GM18870 (cell line): ENCODE results near the gene RPS6KA2.
"Not testable (repeated sequence)": the region's sequence is repeated elsewhere in the genome, so short reads cannot be mapped to it uniquely, and the experiment has no call there.

ENCODE experiments used
- ATAC-seq: cut with Tn5 transposase; IDR thresholded peaks from one replicate; pipeline ENCODE4 v1.9.1; 2021; ENCODE audit warnings: moderate library complexity; ENCODE audit not compliant: unreplicated experiment

RPS6KA2 gene

DNA sequence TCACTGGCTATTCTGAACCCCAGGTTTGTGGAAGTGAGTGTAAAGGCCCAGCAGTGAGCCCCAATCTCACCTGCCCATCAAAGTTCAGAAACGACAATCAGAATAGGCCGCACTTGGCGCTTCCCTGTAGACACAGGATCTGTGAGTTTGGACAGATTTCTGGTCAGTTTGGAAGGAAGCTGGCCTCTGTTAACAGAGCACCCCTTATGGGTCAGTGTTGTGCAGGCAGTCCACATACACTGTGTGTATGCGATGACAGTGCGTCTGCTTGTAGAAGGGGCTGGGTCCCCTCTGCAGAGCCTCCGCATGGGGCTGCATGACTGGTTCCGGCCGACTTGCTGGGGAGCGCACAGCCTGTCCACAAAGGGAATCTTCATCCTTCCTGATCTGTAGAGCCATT lies 240.9 kb downstream of the RPS6KA2 start:
- no peak for ATAC-seq

DNA sequence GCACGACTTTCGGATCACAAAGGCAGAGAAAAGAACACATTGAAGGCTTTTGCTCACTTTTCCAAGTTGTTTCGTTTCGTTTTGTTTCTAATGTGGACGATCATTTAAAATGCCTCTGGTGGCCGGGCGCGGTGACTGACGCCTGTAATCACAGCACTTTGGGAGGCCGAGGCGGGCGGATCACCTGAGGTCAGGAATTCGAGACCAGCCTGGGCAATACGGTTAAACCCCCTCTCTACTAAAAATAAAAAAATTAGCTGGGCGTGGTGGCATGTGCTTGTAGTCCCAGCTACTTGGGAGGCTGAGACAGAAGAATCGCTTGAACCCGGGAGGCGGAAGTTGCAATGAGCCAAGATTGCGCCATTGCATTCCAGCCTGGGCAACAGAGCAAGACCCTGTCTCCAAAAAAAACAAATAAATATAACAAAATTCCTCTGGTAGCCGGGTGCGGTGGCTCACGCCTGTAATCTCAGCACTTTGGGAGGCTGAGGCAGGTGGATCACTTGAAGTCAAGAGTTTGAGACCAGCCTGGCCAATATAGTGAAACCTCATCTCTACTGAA lies 243.2 kb downstream of the RPS6KA2 start:
- not testable (repeated sequence) for ATAC-seq

DNA sequence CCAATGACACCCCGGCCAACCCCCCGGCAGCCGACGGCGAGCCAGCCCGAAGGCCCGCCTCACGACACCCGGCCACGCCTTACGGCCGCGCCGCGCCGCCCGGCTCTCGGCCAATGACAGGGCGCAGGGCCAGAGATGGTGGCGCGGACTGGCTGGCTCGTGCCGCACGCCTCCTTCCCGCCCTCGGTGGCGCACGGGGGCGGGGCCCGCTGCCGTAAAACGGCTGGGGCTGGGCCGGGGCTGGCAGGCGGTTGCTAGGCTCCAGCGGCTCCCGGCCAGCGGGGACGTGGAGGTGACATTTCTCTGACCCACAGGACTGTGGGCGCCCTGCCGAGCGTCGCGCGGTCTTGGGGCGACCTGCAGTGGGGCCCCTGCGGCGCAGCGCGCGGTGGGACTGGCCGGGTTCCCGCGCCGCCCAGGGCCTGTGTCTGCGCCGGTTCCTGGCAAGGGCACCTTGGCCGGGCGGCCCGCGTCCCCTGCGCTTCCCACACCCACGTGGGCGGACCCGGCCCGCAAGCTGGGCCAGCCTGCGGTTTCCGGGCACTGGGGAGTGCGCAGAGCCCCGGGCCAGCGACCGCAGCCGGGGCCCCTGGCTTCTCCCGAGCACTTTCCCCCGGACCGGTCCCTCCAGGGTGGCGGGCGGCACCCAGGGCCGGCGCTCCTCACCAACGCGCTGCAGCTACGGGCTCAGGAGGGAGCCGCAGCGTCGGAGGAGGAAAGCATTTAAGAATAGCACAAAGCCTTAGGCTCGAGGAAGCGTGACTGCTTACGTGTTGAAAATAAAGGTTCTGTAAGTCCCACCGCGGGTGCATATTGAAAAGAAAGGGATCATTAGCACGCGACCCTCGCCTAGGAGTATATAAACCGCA lies 243.9 kb downstream of the RPS6KA2 start, which contains the start of gene MPC1:
Gene MPC1 (minus strand): TSS at position 8 of the 869 bp plus-strand sequence. CDS start 64 bp downstream, outside the sequence.
- peak; percentile 76 for ATAC-seq

DNA sequence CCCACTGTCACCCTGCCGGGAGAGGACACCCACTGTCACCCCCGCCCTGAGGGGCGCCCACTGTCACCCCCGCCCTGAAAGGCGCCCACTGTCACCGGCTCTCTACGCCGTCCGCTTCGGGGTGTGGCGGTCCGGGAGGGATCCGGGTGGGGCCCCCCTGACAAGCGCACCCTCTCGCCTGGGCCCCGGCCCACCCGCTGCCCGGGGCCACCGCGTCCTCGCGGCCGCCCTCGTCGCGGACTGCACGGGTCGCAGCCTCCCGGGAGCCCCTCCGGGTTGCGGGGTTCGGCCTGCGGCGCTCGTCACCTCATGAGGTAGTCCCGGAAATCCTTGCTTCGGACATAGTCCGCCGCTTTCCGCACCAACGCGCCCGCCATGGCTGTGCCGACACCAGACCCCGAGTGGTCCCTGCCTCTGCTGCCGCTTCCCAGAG lies 244.5 kb downstream of the RPS6KA2 start:
- peak; percentile 9 for ATAC-seq

DNA sequence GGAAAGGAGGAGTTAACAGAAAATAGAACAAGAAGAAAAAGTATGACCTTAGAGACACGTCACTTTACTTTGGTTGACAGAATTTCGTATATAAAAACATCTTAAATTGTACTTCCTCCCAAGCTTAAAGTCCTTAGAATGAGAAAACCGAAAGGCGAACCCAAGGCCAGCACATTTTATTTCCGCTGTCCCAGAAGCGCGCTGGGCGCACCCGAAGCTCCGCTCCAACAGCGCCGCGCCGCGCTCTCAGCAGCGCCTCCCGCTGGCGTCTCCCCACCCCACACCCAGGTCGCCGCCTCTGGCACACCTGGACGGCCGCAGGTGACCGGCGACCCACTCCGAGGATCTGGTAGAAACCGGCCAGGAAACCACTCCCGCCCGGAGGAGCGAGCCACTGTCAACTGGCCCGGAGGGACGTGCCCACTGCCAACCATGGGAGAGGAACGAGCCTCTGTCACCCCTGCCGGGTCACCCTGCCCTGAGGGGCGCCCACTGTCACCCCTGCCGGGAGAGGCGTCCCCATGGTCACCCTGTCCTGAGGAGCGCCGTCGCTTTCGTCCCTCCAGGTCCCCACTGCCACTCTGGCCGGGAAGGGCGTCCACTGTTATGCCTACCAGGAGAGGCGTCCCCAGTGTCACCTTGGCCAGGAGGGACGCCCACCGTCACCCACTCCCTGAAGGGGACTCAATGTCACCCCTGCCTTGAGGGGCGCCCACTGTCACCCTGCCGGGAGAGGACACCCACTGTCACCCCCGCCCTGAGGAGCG lies 245.1 kb downstream of the RPS6KA2 start:
- peak; percentile 39 for ATAC-seq

DNA sequence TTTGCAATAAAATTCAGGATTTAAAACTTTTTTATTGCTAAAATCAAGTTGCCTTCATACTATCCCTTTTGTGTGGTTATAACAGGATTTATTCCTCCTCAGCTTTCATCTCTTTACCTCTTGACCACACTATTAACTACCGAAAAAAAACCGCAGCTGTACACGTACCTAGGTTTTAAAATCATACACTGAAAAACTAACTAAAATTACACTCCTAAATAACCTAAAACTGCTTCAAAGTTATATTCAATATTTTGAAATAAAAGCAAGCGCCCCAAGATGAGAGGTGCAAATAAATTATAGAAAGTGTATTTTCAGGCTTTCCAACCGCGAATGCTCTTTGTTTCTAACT lies 245.7 kb downstream of the RPS6KA2 start:
- ATAC-seq = no peak

DNA sequence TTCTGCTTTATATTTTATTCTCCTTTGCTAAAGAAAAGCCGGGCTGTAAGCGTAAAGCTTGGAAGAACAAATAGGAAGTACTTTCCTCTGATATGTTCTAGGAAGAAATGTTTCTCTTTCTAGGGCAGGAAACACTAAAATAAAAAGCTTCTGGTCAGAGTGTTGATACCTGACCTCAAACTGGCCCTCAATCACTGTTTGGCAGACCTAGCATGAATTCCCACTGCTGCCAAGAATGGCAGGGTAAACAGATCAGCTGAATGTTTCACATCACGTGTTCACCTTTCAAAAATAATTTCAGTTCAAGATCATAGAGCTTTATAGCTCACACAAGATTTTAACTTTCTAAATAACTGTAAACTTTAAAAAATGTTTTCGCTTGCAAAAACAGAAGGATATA lies 247.3 kb downstream of the RPS6KA2 start:
- no peak for ATAC-seq

DNA sequence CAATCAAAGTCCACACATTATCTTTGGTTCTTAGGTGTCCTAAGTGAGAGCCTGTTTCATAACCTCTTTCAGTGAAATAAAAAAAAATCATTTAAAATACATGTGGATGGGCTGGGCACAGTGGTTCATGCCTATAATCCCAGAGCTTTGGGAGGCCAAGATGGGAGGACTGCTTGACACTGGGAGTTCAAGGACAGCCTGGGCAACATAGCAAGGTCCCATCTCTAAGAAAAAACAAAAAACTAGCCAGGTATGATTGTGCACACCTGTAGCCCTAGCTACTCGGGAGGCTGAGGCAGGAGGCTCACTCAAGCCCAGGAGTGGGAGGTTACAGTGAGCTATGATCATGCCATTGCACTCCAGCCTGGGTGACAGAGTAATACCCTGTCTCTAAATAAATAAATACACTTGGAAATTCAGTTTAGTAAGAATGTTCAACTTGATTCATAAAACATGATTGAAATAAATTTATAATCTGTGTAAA lies 247.9 kb downstream of the RPS6KA2 start:
- no peak for ATAC-seq

DNA sequence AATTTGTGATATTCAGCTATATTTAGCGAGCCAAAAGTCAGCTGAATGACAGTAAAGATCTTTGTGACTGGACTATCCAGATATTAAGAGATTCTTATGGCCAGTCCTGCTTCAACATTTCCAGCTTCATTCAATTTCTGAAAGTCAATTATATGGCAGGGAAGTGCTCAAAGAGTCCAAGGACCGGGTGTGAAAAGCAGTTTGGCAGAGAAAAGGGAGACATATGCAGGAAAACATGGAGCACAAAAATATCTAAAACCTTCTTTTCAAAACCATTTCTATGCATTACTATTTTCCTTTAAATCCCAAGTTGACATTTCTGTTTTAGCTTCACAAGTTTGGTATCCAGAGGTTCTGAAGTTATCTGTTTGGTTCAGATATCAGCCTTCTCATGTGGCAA lies 249.3 kb downstream of the RPS6KA2 start:
- ATAC-seq = no peak

DNA sequence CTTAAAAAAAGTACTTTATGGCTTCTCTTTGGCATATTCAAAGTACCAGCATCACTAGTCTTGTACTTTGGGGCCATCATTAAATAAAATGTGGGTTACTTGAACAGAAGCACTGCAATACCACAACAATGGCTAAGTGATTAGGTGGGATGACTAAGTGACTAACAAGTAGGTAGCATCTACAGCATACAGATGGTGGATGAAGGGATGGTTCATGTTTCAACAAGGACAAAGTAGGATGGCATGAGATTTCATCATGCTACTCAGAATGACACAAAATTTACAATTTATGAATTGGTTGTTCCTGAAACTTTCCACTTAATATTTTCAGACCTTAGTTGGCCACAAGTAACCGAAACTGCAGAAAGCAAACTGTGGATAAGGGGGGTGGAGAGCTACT lies 252.0 kb downstream of the RPS6KA2 start:
- no peak for ATAC-seq

DNA sequence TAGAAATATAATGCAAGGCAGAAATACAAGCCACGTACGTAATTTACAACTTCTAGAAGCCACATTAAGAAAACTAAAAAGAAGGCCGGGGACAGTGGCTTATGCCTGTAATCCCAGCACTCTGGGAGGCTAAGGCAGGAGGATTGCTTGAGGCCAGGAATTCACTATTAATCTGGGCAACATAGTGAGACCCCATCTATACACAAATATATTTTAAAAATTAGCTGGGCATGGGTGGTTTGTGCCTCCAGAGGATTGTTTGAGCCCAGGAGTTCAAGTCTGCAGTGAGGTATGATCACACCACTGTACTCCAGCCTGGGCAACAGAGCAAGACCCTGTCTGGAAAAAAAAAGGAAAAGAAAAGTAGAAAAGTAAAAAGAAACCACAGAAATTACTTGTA lies 256.6 kb downstream of the RPS6KA2 start:
- ATAC-seq = no peak

DNA sequence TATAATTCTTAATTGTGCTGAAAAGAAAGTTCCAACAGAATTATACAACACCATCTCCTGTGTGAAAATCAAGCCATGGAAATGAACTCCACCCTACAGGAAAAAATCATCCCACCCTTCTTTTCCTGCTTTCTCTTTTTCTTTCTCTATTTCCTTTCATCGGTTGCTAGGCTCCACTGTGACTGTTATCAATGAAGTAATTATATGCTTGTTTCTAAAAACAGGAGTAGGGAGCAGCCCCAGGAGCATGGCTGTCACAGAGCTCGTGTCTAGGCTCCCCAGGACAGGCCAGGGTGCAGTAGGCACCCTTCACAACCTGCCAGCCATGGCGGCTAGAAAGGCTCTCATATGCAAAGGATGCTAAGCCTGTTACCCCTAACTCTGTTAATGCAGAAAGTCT lies 257.3 kb downstream of the RPS6KA2 start:
- no peak for ATAC-seq

DNA sequence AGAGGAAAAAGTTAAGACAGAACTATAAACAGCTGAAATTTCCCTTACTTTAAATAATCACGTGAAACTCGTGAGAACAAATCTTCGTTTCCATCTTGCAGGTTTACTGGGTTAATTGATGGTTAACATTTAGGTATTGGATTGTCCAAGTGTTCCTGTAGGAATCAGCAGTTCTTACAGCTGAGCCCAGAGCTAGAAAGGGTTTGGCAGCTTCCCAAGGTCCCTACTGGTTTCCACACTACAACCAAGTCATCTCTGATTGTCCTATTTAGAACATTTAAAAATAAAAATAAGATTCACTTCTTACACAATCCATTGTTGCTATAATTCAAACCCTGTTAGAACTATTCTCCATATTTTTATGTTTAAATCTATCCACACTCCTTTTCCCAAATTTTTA lies 260.1 kb downstream of the RPS6KA2 start:
- ATAC-seq = no peak

DNA sequence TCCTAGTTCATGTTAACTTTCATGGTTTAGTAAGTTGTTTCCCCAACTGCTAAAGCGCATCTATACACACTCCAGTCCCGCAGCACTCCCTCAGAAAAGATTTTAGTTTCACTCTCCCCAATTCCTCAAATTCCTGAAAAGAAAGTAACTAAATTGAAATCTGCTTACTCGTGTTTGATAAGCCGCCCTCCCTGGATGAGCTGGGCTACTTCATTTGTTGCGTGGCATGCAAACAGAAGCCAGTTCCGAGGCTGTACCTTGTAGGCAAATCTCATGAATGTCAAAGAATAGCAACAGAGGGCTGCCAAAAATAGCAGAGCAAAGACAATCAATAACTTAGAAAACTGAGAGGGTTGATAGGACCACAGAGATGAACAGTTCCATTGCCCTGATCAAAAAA lies 261.2 kb downstream of the RPS6KA2 start:
- ATAC-seq = no peak

DNA sequence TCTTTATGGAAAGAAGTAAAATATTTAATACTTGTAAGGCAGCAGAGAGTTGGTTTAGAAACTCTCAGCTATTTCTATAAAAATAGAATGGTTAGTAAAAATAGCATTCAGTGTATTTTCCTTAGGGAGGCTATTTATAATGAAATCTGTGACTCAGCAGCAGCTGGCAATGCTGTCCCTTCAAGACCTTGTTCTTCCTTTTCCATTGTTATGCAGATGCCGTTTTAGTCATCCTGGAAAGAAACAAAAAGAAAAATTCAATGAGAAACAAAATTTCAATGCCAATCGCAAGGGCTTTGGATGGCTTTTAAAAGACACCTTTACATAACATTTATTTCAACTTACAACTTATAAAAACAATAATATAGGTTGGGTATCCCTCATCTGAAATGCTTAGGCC lies 261.8 kb downstream of the RPS6KA2 start:
- no peak for ATAC-seq

DNA sequence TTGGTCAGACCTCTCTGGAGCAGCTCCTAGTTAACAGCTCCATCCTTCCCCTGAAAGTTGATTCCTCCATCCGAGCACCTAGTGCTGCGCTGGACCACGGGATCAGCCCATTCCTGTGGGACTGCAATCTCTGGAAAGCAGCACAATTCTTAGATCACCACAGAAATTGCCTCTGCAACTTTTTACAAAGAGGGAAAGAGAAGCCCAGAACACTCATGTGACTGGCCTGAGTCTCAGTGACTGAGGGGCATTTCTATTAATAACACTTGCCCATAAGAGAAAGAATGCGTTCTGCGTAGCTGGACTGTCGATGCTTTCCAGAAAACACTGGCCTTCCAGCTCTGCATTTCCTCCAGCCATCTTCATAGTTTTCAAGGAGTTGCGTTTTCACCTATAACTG lies 262.6 kb downstream of the RPS6KA2 start:
- no peak for ATAC-seq

DNA sequence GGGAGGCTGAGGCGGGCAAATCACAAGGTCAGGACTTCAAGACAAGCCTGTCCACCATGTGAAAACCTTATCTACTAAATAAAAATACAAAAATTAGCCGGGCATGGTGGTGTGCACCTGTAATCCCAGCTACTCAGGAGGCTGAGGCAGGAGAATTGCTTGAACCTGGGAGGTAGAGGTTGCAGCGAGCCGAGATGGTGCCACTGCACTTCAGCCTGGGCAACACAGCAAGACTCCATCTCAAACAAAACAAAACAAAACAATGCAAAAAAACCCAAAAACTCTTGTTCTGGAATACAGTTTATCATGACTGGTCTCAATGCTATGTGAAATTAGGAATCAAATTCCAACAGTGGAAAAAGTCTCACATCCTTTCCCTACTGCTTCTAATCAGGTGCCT lies 264.6 kb downstream of the RPS6KA2 start:
- not testable (repeated sequence) for ATAC-seq

DNA sequence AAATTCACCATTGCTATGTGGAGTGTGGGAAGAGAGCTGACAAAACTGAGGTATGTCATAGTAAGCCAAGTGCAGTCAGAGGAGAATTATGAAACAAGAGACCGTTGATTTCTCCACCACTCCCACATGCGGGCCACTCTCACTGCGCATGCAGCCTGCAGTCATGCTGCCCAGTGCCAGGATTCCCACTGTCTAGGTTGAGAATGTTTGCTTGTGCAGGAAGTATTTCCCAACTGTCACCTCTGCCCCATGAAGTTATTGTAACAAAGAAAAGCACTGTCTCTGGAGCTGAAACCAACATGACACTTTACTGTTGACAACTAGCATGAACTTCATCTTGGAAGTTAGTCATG lies 266.0 kb downstream of the RPS6KA2 start:
- no peak for ATAC-seq

DNA sequence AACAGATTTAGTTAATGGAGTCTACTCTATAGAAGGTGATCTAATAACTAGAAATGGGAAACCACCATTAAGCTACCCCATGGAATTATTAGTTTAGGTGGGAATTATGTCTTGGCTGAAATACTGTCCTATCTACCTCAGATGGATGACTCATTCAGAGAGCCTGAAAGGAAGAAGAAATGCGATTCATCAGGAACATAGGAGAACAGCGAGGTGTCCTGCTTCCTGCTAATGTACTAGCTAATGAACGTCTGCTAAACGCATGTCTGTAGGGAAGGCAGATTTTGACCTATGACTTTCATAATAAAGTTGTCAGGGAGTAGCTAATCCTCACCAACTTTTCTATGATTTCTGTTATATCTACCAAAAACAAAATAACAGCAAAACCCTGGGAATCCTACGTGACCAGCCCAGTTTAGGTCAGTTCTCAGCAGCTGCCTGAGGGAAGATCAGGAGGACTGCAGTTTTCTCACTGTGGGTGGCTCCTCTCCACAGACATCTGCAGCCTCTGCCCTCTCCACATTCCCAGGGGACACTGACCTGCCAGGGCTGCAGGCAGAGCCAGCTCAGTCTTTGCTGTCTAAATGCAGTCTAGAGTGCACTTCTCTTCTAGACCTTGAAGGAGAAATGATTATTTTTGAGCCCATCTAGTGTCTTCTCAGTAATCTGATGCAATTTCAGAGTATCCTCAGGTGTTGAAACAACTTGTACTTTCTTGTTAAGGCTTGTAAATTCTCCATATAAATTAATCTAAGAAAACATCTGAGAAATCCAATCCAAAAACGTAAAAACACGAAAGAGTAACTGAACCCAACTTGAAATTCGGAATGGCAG lies 266.6 kb downstream of the RPS6KA2 start:
- no peak for ATAC-seq
